Spleen (tissue), 11 donors: Measurements from ENCODE around the gene DNAJC15. TPM values are rescaled to one million over a fixed set of nuclear protein-coding genes. Genes with fewer than 3 reads are reported as not detected.

Source experiments
- DNase-seq: peaks from one replicate; pipeline ENCODE4 v3.0.0-alpha.2; 2020
- H3K27ac ChIP-seq, 8 donors: fragments of 200-600 bp; sonication (generic) in 7 of 8; 1 replicate in 4 of 8; 2 replicates in 4 of 8; pipeline versions ENCODE4 v1.5.0 to v1.8.0; 2016 to 2021; ENCODE audit warnings: inconsistent platforms in 4 of 8, mild to moderate bottlenecking in 4 of 8, moderate library complexity in 1 of 8
- H3K27me3 ChIP-seq, 7 donors: fragments of 200-600 bp; sonication (generic) in 6 of 7; replicated peaks in 1 of 7; 1 replicate in 4 of 7; 2 replicates in 3 of 7; pipeline versions ENCODE4 v1.5.0 to v1.8.0; 2016 to 2021; ENCODE audit warnings: inconsistent platforms in 3 of 7, mild to moderate bottlenecking in 1 of 7
- H3K36me3 ChIP-seq, 6 donors: fragments of 200-600 bp; sonication (generic) in 5 of 6; 1 replicate in 4 of 6; 2 replicates in 2 of 6; pipeline versions ENCODE4 v1.5.0 to v1.8.0; 2016 to 2021; ENCODE audit warnings: inconsistent platforms in 2 of 6
- H3K4me1 ChIP-seq, 6 donors: fragments of 200-600 bp; sonication (generic) in 5 of 6; 1 replicate in 3 of 6; 2 replicates in 3 of 6; pipeline versions ENCODE4 v1.5.0 to v1.8.0; 2016 to 2021; ENCODE audit warnings: inconsistent platforms in 3 of 6
- H3K4me3 ChIP-seq, 8 donors: fragments of 200-600 bp; sonication (generic) in 7 of 8; 1 replicate in 4 of 8; 2 replicates in 4 of 8; pipeline versions ENCODE4 v1.5.0 to v1.8.0; 2016 to 2021; ENCODE audit warnings: inconsistent platforms in 4 of 8, mild to moderate bottlenecking in 4 of 8, moderate library complexity in 2 of 8
- H3K9me3 ChIP-seq, 8 donors: fragments of 200-600 bp; sonication (generic) in 7 of 8; 1 replicate in 4 of 8; 2 replicates in 4 of 8; pipeline versions ENCODE4 v1.5.0 to v1.8.0; 2016 to 2021; ENCODE audit warnings: inconsistent platforms in 4 of 8
- POLR2A ChIP-seq, 3 donors: fragments of 450-650 bp; IDR thresholded peaks; one replicate each; pipeline ENCODE4 v1.5.1; 2017; ENCODE audit warnings: antibody characterized with exemption in 3 of 3, mild to moderate bottlenecking in 1 of 3
- POLR2AphosphoS5 ChIP-seq, 3 donors: sonication (generic); formaldehyde crosslinking; IDR thresholded peaks; one replicate each; pipeline ENCODE4 v1.5.1; 2017; ENCODE audit warnings: antibody characterized with exemption in 3 of 3
- WGBS, 5 donors: extraction: QIAGEN DNeasy Blood & Tissue Kit in 3 of 5; methylation state at CpG; one replicate each; pipeline versions ENCODE4 v1.1.5 to v1.1.7; 2013 to 2018; 5-methylcytosine and 5-hydroxymethylcytosine counted together
- intact Hi-C: fragments of 100-400 bp; cut with DNase I; formaldehyde crosslinking; loops from one replicate; pipeline ENCODE4 v1.15.0; 2023; ENCODE audit warnings: low total_unique reads
- polyA plus RNA-seq, 3 donors: library from polyadenylated mRNA; stranded (reverse); fragments of 200-250 nt; gene quantifications; one replicate each; pipeline ENCODE4 v1.2.1, GENCODE V29; 2013
- total RNA-seq, 7 donors: library from RNA; depleted of rRNA in 3 of 7; stranded (reverse); fragments of >200 nt in 3 of 7; fragmentation: NEBNext Ultra II Directional in 4 of 7; extraction: Animal tissue kit (Norgen Biotek cat#: 25700) in 4 of 7; gene quantifications; one replicate each; pipeline versions ENCODE4 v1.1.0 to v1.2.1, GENCODE V29; 2016 to 2021
- TF ChIP-seq, protein P1 (sequence below), 11 experiments: fragments of 200-600 bp in 7 of 11; fragments of 450-650 bp in 4 of 11; sonication (generic) in 4 of 11; IDR thresholded peaks in 8 of 11; conservative IDR thresholded peaks in 3 of 11; 1 replicate in 7 of 11; 2 replicates in 4 of 11; pipeline versions ENCODE4 v1.4.0 to v1.8.0; 2016 to 2021; ENCODE audit warnings: antibody characterized with exemption in 11 of 11, inconsistent platforms in 4 of 11, mild to moderate bottlenecking in 1 of 11
- donor health status: healthy with polysubstance abuse.
- donor health status: DM: no; HTN: no; CAD: no; lungs with moderate emphysema.
- donor health status: DM: no; HTN: no; CAD: no.
- donor health status: Bipolar disorder and iron deficiency.
- donor health status: healthy.
- donor health status: DM: no; HTN: no; CAD: no.
- donor health status: DM: yes; HTN: yes; CAD: no.

Gene DNAJC15
- total and polyA plus RNA-seq, 10 donors: 6.7 to 17.4 (median 11.8) TPM

GRCh38 chr13:43126420-43126819, 103.0 kb downstream of the DNAJC15 start:
- 64 to 73% (median 73%) methylated on average over 4 of the region's 4 CpGs for WGBS, 5 donors
- H3K36me3 ChIP-seq: no peaks in the 10 kb centered on the region
- H3K9me3 ChIP-seq: no peaks in the 10 kb centered on the region
- intact Hi-C loops: no loop called here
- no peak overlapping the region for H3K4me3 ChIP-seq
- DNase-seq: no peak
- peaks cover 0 to 28% (median 0%) of the 10 kb centered on the region in 7 donors for H3K27me3 ChIP-seq
- H3K4me1 ChIP-seq: peaks cover 0 to 11% (median 3%) of the 10 kb centered on the region in 6 donors
- TF ChIP-seq POLR2A (IDR thresholded peaks at IDR 0.05): no peak
- TF ChIP-seq, protein P1, sequence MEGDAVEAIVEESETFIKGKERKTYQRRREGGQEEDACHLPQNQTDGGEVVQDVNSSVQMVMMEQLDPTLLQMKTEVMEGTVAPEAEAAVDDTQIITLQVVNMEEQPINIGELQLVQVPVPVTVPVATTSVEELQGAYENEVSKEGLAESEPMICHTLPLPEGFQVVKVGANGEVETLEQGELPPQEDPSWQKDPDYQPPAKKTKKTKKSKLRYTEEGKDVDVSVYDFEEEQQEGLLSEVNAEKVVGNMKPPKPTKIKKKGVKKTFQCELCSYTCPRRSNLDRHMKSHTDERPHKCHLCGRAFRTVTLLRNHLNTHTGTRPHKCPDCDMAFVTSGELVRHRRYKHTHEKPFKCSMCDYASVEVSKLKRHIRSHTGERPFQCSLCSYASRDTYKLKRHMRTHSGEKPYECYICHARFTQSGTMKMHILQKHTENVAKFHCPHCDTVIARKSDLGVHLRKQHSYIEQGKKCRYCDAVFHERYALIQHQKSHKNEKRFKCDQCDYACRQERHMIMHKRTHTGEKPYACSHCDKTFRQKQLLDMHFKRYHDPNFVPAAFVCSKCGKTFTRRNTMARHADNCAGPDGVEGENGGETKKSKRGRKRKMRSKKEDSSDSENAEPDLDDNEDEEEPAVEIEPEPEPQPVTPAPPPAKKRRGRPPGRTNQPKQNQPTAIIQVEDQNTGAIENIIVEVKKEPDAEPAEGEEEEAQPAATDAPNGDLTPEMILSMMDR (IDR thresholded peaks at IDR 0.05 in 8 of 11, conservative IDR thresholded peaks at IDR 0.05 in 3 of 11): no peak
- no peak for TF ChIP-seq POLR2AphosphoS5 (IDR thresholded peaks at IDR 0.05)
- H3K27ac ChIP-seq: no peak overlapping the region

GRCh38 chr13:43127103-43127798, 103.9 kb downstream of the DNAJC15 start:
- DNase-seq: no peak
- Histone ChIP-seq H3K4me1 (peaks cover 0 to 11% (median 3%) of the 10 kb centered on the region in 6 donors), H3K27ac (no peak overlapping the region), H3K9me3 (no peaks in the 10 kb centered on the region), H3K36me3 (no peaks in the 10 kb centered on the region), H3K27me3 (peaks cover 0 to 31% (median 0%) of the 10 kb centered on the region in 7 donors), H3K4me3 (no peak overlapping the region)
- TF ChIP-seq, protein P1 (IDR thresholded peaks at IDR 0.05 in 8 of 11, conservative IDR thresholded peaks at IDR 0.05 in 3 of 11): no peak
- 63 to 69% (median 65%) methylated on average over 9 of the region's 9 CpGs for WGBS, 5 donors
- intact Hi-C loops: no loop called here

DNA sequence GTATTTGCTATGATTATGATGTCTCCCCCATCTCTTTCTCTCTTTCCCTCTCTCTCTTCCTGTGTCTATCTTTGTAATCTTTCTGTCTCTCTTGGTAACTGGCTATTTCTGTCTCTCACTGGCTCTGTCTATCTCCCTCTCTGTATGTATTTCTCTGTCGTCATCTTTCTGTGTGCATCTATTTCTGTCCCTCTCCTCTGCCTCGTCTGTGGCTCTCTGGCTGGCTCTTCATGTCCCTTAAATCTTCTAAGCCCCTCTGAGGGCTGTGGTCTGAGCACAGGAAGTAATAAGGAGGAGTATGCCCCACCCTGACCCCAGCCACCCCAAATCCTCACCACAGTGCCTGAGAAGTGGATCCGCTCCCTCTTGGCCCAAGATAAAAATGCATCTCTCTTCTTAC, 104.4 kb downstream of the DNAJC15 start:
- H3K27me3 ChIP-seq: peaks cover 0 to 32% (median 0%) of the 10 kb centered on the region in 7 donors
- 1 to 20% (median 15%) methylated on average over 3 of the region's 3 CpGs for WGBS, 5 donors
- no peak overlapping the region for H3K27ac ChIP-seq
- H3K4me3 ChIP-seq: no peak overlapping the region
- no peaks in the 10 kb centered on the region for H3K36me3 ChIP-seq
- peaks cover 0 to 11% (median 3%) of the 10 kb centered on the region in 6 donors for H3K4me1 ChIP-seq
- no peak for DNase-seq
- intact Hi-C loops: no loop called here
- TF ChIP-seq, protein P1 (IDR thresholded peaks at IDR 0.05 in 8 of 11, conservative IDR thresholded peaks at IDR 0.05 in 3 of 11): no peak
- TF ChIP-seq POLR2AphosphoS5 (IDR thresholded peaks at IDR 0.05) (no peak), POLR2A (IDR thresholded peaks at IDR 0.05) (no peak)
- no peaks in the 10 kb centered on the region for H3K9me3 ChIP-seq

DNA sequence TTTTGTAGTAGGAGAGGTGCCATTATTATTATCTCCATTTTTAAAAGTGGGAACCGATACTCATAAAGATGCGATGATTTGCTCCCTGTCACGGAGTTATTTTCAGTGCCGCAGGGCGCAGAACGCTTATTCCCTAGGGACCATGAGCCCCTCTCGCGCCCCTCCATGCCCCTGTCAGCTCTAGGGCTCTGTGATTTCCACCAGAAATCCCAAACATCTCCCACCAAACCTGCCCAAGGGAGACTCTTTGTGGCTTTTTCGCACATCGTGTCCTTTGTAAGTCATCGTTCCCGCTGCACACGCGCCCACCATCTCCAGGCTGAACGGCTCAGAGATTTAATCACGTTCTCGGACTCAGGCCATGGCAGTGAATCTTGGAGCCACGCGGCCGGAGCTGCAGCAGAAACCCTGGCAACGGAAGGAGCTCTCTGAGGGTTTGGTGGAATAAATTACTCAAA, 105.1 kb downstream of the DNAJC15 start:
- Histone ChIP-seq H3K4me3 (no peak overlapping the region), H3K9me3 (no peaks in the 10 kb centered on the region), H3K27ac (no peak overlapping the region), H3K4me1 (peaks cover 0 to 11% (median 3%) of the 10 kb centered on the region in 6 donors), H3K27me3 (peaks cover 0 to 33% (median 0%) of the 10 kb centered on the region in 7 donors), H3K36me3 (no peaks in the 10 kb centered on the region)
- 86 to 92% (median 88%) methylated on average over 21 of the region's 21 CpGs for WGBS, 5 donors
- intact Hi-C loops: no loop called here
- TF ChIP-seq POLR2A (IDR thresholded peaks at IDR 0.05): no peak
- TF ChIP-seq, protein P1 (IDR thresholded peaks at IDR 0.05 in 8 of 11, conservative IDR thresholded peaks at IDR 0.05 in 3 of 11): no peak
- no peak for TF ChIP-seq POLR2AphosphoS5 (IDR thresholded peaks at IDR 0.05)
- DNase-seq: no peak
